Measurements from ENCODE around the gene TGM5. TPM values are rescaled to one million over a fixed set of nuclear protein-coding genes. Genes with fewer than 3 reads are reported as not detected.
A peak's percentile ranks its signal among the peaks of the same experiment; 100 is the strongest.

Gene TGM5
- total RNA-seq, 1 experiment from 2014 or later: not detected

GRCh38 chr15:43225201-43225949 is 41.4 kb downstream of the TGM5 start:
- peak overlapping the region; percentile 62 for H2AFZ ChIP-seq (ENCODE audit: low read depth, low read length, poor library complexity, severe bottlenecking)
- ChIA-PET POLR2A (no interaction called here), RAD21 (ENCODE audit: low non-redundant PET in 1 of 2, low total read pairs in 2 of 2, uncharacterized antibody in 2 of 2, unreplicated experiment in 2 of 2) (interaction anchor here (0.6 to 1.9 kb wide), 5 partner anchors 42 to 61 kb away, joined by 3 to 13 read pairs (median 9); no protein-coding TSS in a partner anchor), CTCF (interaction anchor here (0.7 to 3.2 kb wide), 23 partner anchors 9 to 488 kb away, joined by 3 to 81 read pairs (median 4); no protein-coding TSS in a partner anchor)
- DNase-seq (ENCODE audit: low read depth, low spot score): peak; percentile 56
- intact Hi-C loops (cut with micrococcal nuclease): loop anchor here (1.0 to 5.0 kb wide), 2 partner anchors 42 to 59 kb away; partner anchors contain the start of gene TGM5
- H3K27me3 ChIP-seq (ENCODE audit: insufficient read depth, low read length): no peaks in the 10 kb centered on the region
- H3K4me3 ChIP-seq (replicated peaks in 1 of 2; ENCODE audit: low read depth in 1 of 2, low read length in 2 of 2): no peak overlapping the region
- peak overlapping the region; percentile 31; the same call in 1 of the 2 replicates for H3K4me2 ChIP-seq (ENCODE audit: low read length)
- H4K20me1 ChIP-seq (ENCODE audit: insufficient read depth): no peaks in the 10 kb centered on the region
- no peak overlapping the region for H3K9ac ChIP-seq (ENCODE audit: low read length)
- no peaks in the 10 kb centered on the region for H3K79me2 ChIP-seq (ENCODE audit: insufficient read depth, low read length)
- no peak overlapping the region for H3K27ac ChIP-seq (ENCODE audit: low read depth, low read length)
- H3K36me3 ChIP-seq (ENCODE audit: control insufficient read depth in 1 of 2, insufficient read depth in 2 of 2, low read length in 2 of 2): no peaks in the 10 kb centered on the region
- no peaks in the 10 kb centered on the region for H3K4me1 ChIP-seq (ENCODE audit: control insufficient read depth in 1 of 2, insufficient read depth in 2 of 2, low read length in 2 of 2)
- ATAC-seq: peak; percentile 99
- no peaks in the 10 kb centered on the region for H3K9me3 ChIP-seq (ENCODE audit: control insufficient read depth in 1 of 2, insufficient read depth in 1 of 2, low read depth in 1 of 2, low read length in 2 of 2)
- BruUV-seq (replicated peaks): no TSS peak
- H3K9me2 ChIP-seq (ENCODE audit: insufficient read depth): no peaks in the 10 kb centered on the region
- TF ChIP-seq SRF (IDR thresholded peaks at IDR 0.05; ENCODE audit: low read depth): no peak
- no peak for TF ChIP-seq REST (IDR thresholded peaks at IDR 0.05; ENCODE audit: low read depth)
- peak; percentile 75 to 85 (median 83) for TF ChIP-seq CTCF (IDR thresholded peaks at IDR 0.05 in 2 of 3, conservative IDR thresholded peaks at IDR 0.05 in 1 of 3; ENCODE audit: borderline replicate concordance in 1 of 3, insufficient read depth in 1 of 3, low read depth in 2 of 3, low read length in 2 of 3)
- peak; percentile 81 for TF ChIP-seq RAD21 (IDR thresholded peaks at IDR 0.05; ENCODE audit: low read depth)
- TF ChIP-seq JUND (IDR thresholded peaks at IDR 0.05): no peak
- no peak for TF ChIP-seq ATF3 (IDR thresholded peaks at IDR 0.05)
- no peak for TF ChIP-seq MAX (IDR thresholded peaks at IDR 0.05)
